ENCODE measurements around the gene STRN3. TPM values are rescaled to one million over a fixed set of nuclear protein-coding genes. Genes with fewer than 3 reads are reported as not detected.

STRN3 gene
- total RNA-seq, 4 donors from 2014 or later, result 34.8 to 52.6 (median 42.4) TPM

GRCh38 chr14:30883508-30884294 lies 142.5 kb downstream of the STRN3 start:
- TF ChIP-seq CTCF (IDR thresholded peaks at IDR 0.05; ENCODE audit: low read depth), result no peak

GRCh38 chr14:30882431-30882830 lies 143.7 kb downstream of the STRN3 start:
- TF ChIP-seq CTCF (IDR thresholded peaks at IDR 0.05; ENCODE audit: low read depth), result no peak

GRCh38 chr14:30876692-30877091 lies 149.5 kb downstream of the STRN3 start:
- TF ChIP-seq CTCF (IDR thresholded peaks at IDR 0.05; ENCODE audit: low read depth), result no peak

- TF ChIP-seq CTCF (IDR thresholded peaks at IDR 0.05; ENCODE audit: low read depth), result no peak
Observed at GRCh38 chr14:30875788-30876053, 150.5 kb downstream of the STRN3 start.

- TF ChIP-seq CTCF (IDR thresholded peaks at IDR 0.05; ENCODE audit: low read depth), result no peak
Observed at GRCh38 chr14:30874999-30875787, 151.0 kb downstream of the STRN3 start.

GRCh38 chr14:30874120-30874998 lies 151.8 kb downstream of the STRN3 start, which contains the start of gene COCH:
TSS of gene COCH (plus strand) at chr14:30874559. CDS start at chr14:30874939, 380 bp downstream.
- TF ChIP-seq CTCF (IDR thresholded peaks at IDR 0.05; ENCODE audit: low read depth), result no peak
